Gastrocnemius medialis (tissue), 4 donors: Measurements from ENCODE around the gene RNF123. TPM values are rescaled to one million over a fixed set of nuclear protein-coding genes. Genes with fewer than 3 reads are reported as not detected.

Source experiments
- ATAC-seq, 2 donors: fragments of 150-250 bp; one replicate each; pipeline ENCODE4 v1.9.1; 2016
- DNase-seq, 2 donors: peaks; one replicate each; pipeline ENCODE4 v3.0.0-alpha.2; 2019
- H3K27ac ChIP-seq, 4 donors: fragments of 200-600 bp; sonication (generic); 1 replicate in 1 of 4; 2 replicates in 3 of 4; pipeline ENCODE4 v1.5.1; 2016 to 2018; ENCODE audit warnings: mild to moderate bottlenecking in 2 of 4, moderate library complexity in 1 of 4
- H3K27me3 ChIP-seq, 3 donors: fragments of 200-600 bp; sonication (generic) in 2 of 3; 1 replicate in 1 of 3; 2 replicates in 2 of 3; pipeline versions ENCODE4 v1.5.1 to v1.6.0; 2016 to 2019; ENCODE audit warnings: mild to moderate bottlenecking in 1 of 3, moderate library complexity in 1 of 3
- H3K36me3 ChIP-seq, 2 donors: fragments of 200-600 bp; sonication (generic) in 1 of 2; one replicate each; pipeline ENCODE4 v1.5.1; 2017 to 2018
- H3K4me1 ChIP-seq, 2 donors: fragments of 200-600 bp; sonication (generic) in 1 of 2; one replicate each; pipeline ENCODE4 v1.5.1; 2016 to 2017; ENCODE audit warnings: mild to moderate bottlenecking in 2 of 2
- H3K4me3 ChIP-seq, 4 donors: fragments of 200-600 bp; sonication (generic) in 3 of 4; 1 replicate in 1 of 4; 2 replicates in 3 of 4; pipeline ENCODE4 v1.5.1; 2016 to 2019; ENCODE audit warnings: mild to moderate bottlenecking in 2 of 4
- H3K9me3 ChIP-seq, 3 donors: fragments of 200-600 bp; sonication (generic) in 2 of 3; 1 replicate in 1 of 3; 2 replicates in 2 of 3; pipeline ENCODE4 v1.5.1; 2016 to 2019
- CTCF ChIP-seq, 5 experiments: fragments of 450-650 bp in 3 of 5; fragments of 200-600 bp in 2 of 5; sonication (generic) in 2 of 5; IDR thresholded peaks in 4 of 5; conservative IDR thresholded peaks in 1 of 5; 1 replicate in 4 of 5; 2 replicates in 1 of 5; pipeline ENCODE4 v1.5.1; 2016 to 2019; ENCODE audit warnings: antibody characterized with exemption in 5 of 5, mild to moderate bottlenecking in 3 of 5, moderate library complexity in 3 of 5
- POLR2A ChIP-seq, 2 donors: fragments of 450-650 bp; IDR thresholded peaks; one replicate each; pipeline ENCODE4 v1.6.1; 2017; ENCODE audit warnings: antibody characterized with exemption in 2 of 2, mild to moderate bottlenecking in 2 of 2, moderate library complexity in 2 of 2
- in situ Hi-C, 4 donors: fragments of 200-750 bp; cut with MboI; loops; one replicate each; pipeline versions ENCODE4 v1.15.0 to v1.8.0; 2017; ENCODE audit warnings: low sequenced_read_pairs in 4 of 4
- intact Hi-C: fragments of 100-400 bp; cut with DNase I; formaldehyde crosslinking; loops from one replicate; pipeline ENCODE4 v1.15.1; 2023; ENCODE audit warnings: low total_unique reads
- total RNA-seq, 4 donors: library from RNA; depleted of rRNA; stranded (reverse); fragments of >200 nt; gene quantifications; one replicate each; pipeline versions ENCODE4 v1.1.0 to v1.2.3, GENCODE V29; 2016

Gene RNF123
- total RNA-seq, 4 donors from 2014 or later, result 82.8 to 132 (median 128) TPM

GRCh38 chr3:49709852-49710251, 20.5 kb downstream of the RNF123 start:
- DNase-seq, result no peak
- Histone ChIP-seq H3K4me1 (peaks cover 5 to 14% of the 10 kb centered on the region in 2 donors), H3K4me3 (no peak overlapping the region), H3K9me3 (no peaks in the 10 kb centered on the region), H3K27me3 (no peaks in the 10 kb centered on the region), H3K27ac (no peak overlapping the region), H3K36me3 (peaks cover 0 to 34% of the 10 kb centered on the region in 2 donors)
- in situ Hi-C loops (no loop called here), intact Hi-C loops (no loop called here)
- no peak for TF ChIP-seq POLR2A (IDR thresholded peaks at IDR 0.05)
- no peak for ATAC-seq

- Histone ChIP-seq H3K9me3 (no peaks in the 10 kb centered on the region), H3K4me1 (peaks cover 7 to 22% of the 10 kb centered on the region in 2 donors), H3K27ac (no peak overlapping the region), H3K27me3 (no peaks in the 10 kb centered on the region), H3K36me3 (peaks cover 0 to 26% of the 10 kb centered on the region in 2 donors), H3K4me3 (no peak overlapping the region)
- no peak for ATAC-seq
- in situ Hi-C loops (no loop called here), intact Hi-C loops (no loop called here)
- peak in 1 of 2 donors; percentile 7 for DNase-seq
- TF ChIP-seq CTCF (IDR thresholded peaks at IDR 0.05 in 4 of 5, conservative IDR thresholded peaks at IDR 0.05 in 1 of 5), result no peak
- no peak for TF ChIP-seq POLR2A (IDR thresholded peaks at IDR 0.05)
Observed at GRCh38 chr3:49711489-49711888, 22.1 kb downstream of the RNF123 start.

GRCh38 chr3:49712166-49712565, 22.8 kb downstream of the RNF123 start:
- peaks cover 7 to 22% of the 10 kb centered on the region in 2 donors for H3K4me1 ChIP-seq
- ATAC-seq (no peak), DNase-seq (peak in 1 of 2 donors; percentile 6)
- H3K27me3 ChIP-seq, result no peaks in the 10 kb centered on the region
- TF ChIP-seq CTCF (IDR thresholded peaks at IDR 0.05 in 4 of 5, conservative IDR thresholded peaks at IDR 0.05 in 1 of 5) (no peak), POLR2A (IDR thresholded peaks at IDR 0.05) (no peak)
- peaks cover 0 to 19% of the 10 kb centered on the region in 2 donors for H3K36me3 ChIP-seq
- no peaks in the 10 kb centered on the region for H3K9me3 ChIP-seq
- H3K4me3 ChIP-seq, result no peak overlapping the region
- in situ Hi-C loops, result no loop called here
- H3K27ac ChIP-seq, result no peak overlapping the region
- intact Hi-C loops, result no loop called here

- H3K4me1 ChIP-seq, result peaks cover 7 to 22% of the 10 kb centered on the region in 2 donors
- peak overlapping the region in 1 of 4 donors; percentile 75 for H3K27ac ChIP-seq
- ATAC-seq, result peak in 1 of 2 donors; percentile 46
- DNase-seq, result peak in 1 of 2 donors; percentile 16
- H3K36me3 ChIP-seq, result peaks cover 0 to 18% of the 10 kb centered on the region in 2 donors
- H3K4me3 ChIP-seq, result no peak overlapping the region
- intact Hi-C loops (no loop called here), in situ Hi-C loops (no loop called here)
- TF ChIP-seq POLR2A (IDR thresholded peaks at IDR 0.05) (no peak), CTCF (IDR thresholded peaks at IDR 0.05 in 4 of 5, conservative IDR thresholded peaks at IDR 0.05 in 1 of 5) (no peak)
- H3K27me3 ChIP-seq, result no peaks in the 10 kb centered on the region
- no peaks in the 10 kb centered on the region for H3K9me3 ChIP-seq
Observed at GRCh38 chr3:49712631-49713317, 23.4 kb downstream of the RNF123 start.

- intact Hi-C loops, result no loop called here
- Histone ChIP-seq H3K27ac (peak overlapping the region in 2 of 4 donors; percentile 10 to 75), H3K9me3 (no peaks in the 10 kb centered on the region), H3K36me3 (peaks cover 0 to 18% of the 10 kb centered on the region in 2 donors), H3K4me1 (peaks cover 7 to 22% of the 10 kb centered on the region in 2 donors), H3K4me3 (no peak overlapping the region), H3K27me3 (no peaks in the 10 kb centered on the region)
- TF ChIP-seq POLR2A (IDR thresholded peaks at IDR 0.05) (no peak), CTCF (IDR thresholded peaks at IDR 0.05 in 4 of 5, conservative IDR thresholded peaks at IDR 0.05 in 1 of 5) (no peak)
- ATAC-seq (no peak), DNase-seq (peak in 1 of 2 donors; percentile 13)
- in situ Hi-C loops, result no loop called here
Observed at GRCh38 chr3:49713336-49714105, 24.2 kb downstream of the RNF123 start.
